ENCODE measurements around the gene ARHGAP26. TPM values are rescaled to one million over a fixed set of nuclear protein-coding genes. Genes with fewer than 3 reads are reported as not detected.

ARHGAP26 gene
- total RNA-seq, 1 donor from 2014 or later = 12.7 TPM

GRCh38 chr5:143059976-143060765, 290.0 kb downstream of the ARHGAP26 start:
- peaks cover 12% of the 10 kb centered on the region for H3K9me3 Mint-ChIP-seq
- no peaks in the 10 kb centered on the region for H3K27me3 Mint-ChIP-seq
- H3K36me3 Mint-ChIP-seq (ENCODE audit: low read depth) = peaks cover 43% of the 10 kb centered on the region
- no peak overlapping the region for H3K4me3 Mint-ChIP-seq
- H3K27ac Mint-ChIP-seq = no peak overlapping the region
- intact Hi-C loops (cut with micrococcal nuclease) = loop anchor here (5.0 to 10.0 kb wide), 2 partner anchors 235 to 292 kb away; no protein-coding TSS in a partner anchor
- H3K4me1 Mint-ChIP-seq = peaks cover 46% of the 10 kb centered on the region
- DNase-seq = no peak

GRCh38 chr5:143061161-143061945, 291.2 kb downstream of the ARHGAP26 start:
- Mint-ChIP-seq H3K27ac (no peak overlapping the region), H3K4me3 (no peak overlapping the region), H3K36me3 (ENCODE audit: low read depth) (peaks cover 42% of the 10 kb centered on the region), H3K9me3 (peaks cover 12% of the 10 kb centered on the region), H3K4me1 (peaks cover 43% of the 10 kb centered on the region), H3K27me3 (no peaks in the 10 kb centered on the region)
- no peak for DNase-seq
- intact Hi-C loops (cut with micrococcal nuclease) = no loop called here

GRCh38 chr5:143062379-143062778, 292.2 kb downstream of the ARHGAP26 start:
- Mint-ChIP-seq H3K27ac (no peak overlapping the region), H3K36me3 (ENCODE audit: low read depth) (peaks cover 40% of the 10 kb centered on the region), H3K4me3 (no peak overlapping the region), H3K4me1 (peaks cover 42% of the 10 kb centered on the region), H3K27me3 (no peaks in the 10 kb centered on the region), H3K9me3 (peaks cover 12% of the 10 kb centered on the region)
- intact Hi-C loops (cut with micrococcal nuclease) = no loop called here
- no peak for DNase-seq

- peaks cover 35% of the 10 kb centered on the region for H3K36me3 Mint-ChIP-seq (ENCODE audit: low read depth)
- H3K27ac Mint-ChIP-seq = no peak overlapping the region
These were observed 293.2 kb downstream of the ARHGAP26 start for GRCh38 chr5:143063175-143063970.

GRCh38 chr5:143064218-143064641, 294.1 kb downstream of the ARHGAP26 start:
- Mint-ChIP-seq H3K36me3 (ENCODE audit: low read depth) (peaks cover 35% of the 10 kb centered on the region), H3K27ac (no peak overlapping the region), H3K27me3 (no peaks in the 10 kb centered on the region), H3K9me3 (peaks cover 18% of the 10 kb centered on the region), H3K4me1 (peaks cover 35% of the 10 kb centered on the region), H3K4me3 (no peak overlapping the region)
- no peak for DNase-seq
- intact Hi-C loops (cut with micrococcal nuclease) = no loop called here

More at GRCh38 chr5:143063175-143063970, 293.2 kb downstream of the ARHGAP26 start:
- no peak for DNase-seq
- H3K27me3 Mint-ChIP-seq = no peaks in the 10 kb centered on the region
- peaks cover 14% of the 10 kb centered on the region for H3K9me3 Mint-ChIP-seq
- peaks cover 38% of the 10 kb centered on the region for H3K4me1 Mint-ChIP-seq
- no peak overlapping the region for H3K4me3 Mint-ChIP-seq
- intact Hi-C loops (cut with micrococcal nuclease) = no loop called here

GRCh38 chr5:143064676-143065075, 294.5 kb downstream of the ARHGAP26 start:
- no peak for DNase-seq
- Mint-ChIP-seq H3K27me3 (no peaks in the 10 kb centered on the region), H3K36me3 (ENCODE audit: low read depth) (peaks cover 36% of the 10 kb centered on the region), H3K9me3 (peaks cover 18% of the 10 kb centered on the region), H3K4me3 (no peak overlapping the region), H3K4me1 (peaks cover 31% of the 10 kb centered on the region), H3K27ac (no peak overlapping the region)
- intact Hi-C loops (cut with micrococcal nuclease) = no loop called here

- DNase-seq = no peak
- H3K36me3 Mint-ChIP-seq (ENCODE audit: low read depth) = peaks cover 40% of the 10 kb centered on the region
- H3K9me3 Mint-ChIP-seq = peaks cover 18% of the 10 kb centered on the region
- intact Hi-C loops (cut with micrococcal nuclease) = no loop called here
- H3K4me1 Mint-ChIP-seq = peaks cover 30% of the 10 kb centered on the region
- H3K27ac Mint-ChIP-seq = peak overlapping the region; percentile 73
- H3K4me3 Mint-ChIP-seq = no peak overlapping the region
- no peaks in the 10 kb centered on the region for H3K27me3 Mint-ChIP-seq
These were observed 295.2 kb downstream of the ARHGAP26 start for GRCh38 chr5:143065185-143065965.

- peaks cover 30% of the 10 kb centered on the region for H3K4me1 Mint-ChIP-seq
- DNase-seq = no peak
- H3K36me3 Mint-ChIP-seq (ENCODE audit: low read depth) = peaks cover 43% of the 10 kb centered on the region
- peaks cover 14% of the 10 kb centered on the region for H3K9me3 Mint-ChIP-seq
- intact Hi-C loops (cut with micrococcal nuclease) = loop anchor here (1.0 to 2.0 kb wide), 3 partner anchors 10 to 117 kb away; no protein-coding TSS in a partner anchor
- H3K27ac Mint-ChIP-seq = peak overlapping the region; percentile 87
- no peak overlapping the region for H3K4me3 Mint-ChIP-seq
- no peaks in the 10 kb centered on the region for H3K27me3 Mint-ChIP-seq
These were observed 295.9 kb downstream of the ARHGAP26 start for GRCh38 chr5:143065996-143066522.

GRCh38 chr5:143066556-143067281, 296.5 kb downstream of the ARHGAP26 start:
- intact Hi-C loops (cut with micrococcal nuclease) = loop anchor here (1.0 to 2.0 kb wide), 4 partner anchors 10 to 117 kb away; no protein-coding TSS in a partner anchor
- Mint-ChIP-seq H3K4me1 (peaks cover 30% of the 10 kb centered on the region), H3K9me3 (peaks cover 13% of the 10 kb centered on the region), H3K36me3 (ENCODE audit: low read depth) (peaks cover 44% of the 10 kb centered on the region), H3K4me3 (peak overlapping the region; percentile 29), H3K27ac (peak overlapping the region; percentile 87), H3K27me3 (no peaks in the 10 kb centered on the region)
- DNase-seq = no peak

GRCh38 chr5:143068712-143069111, 298.5 kb downstream of the ARHGAP26 start:
- peaks cover 46% of the 10 kb centered on the region for H3K36me3 Mint-ChIP-seq (ENCODE audit: low read depth)
- no peak overlapping the region for H3K27ac Mint-ChIP-seq
- no peaks in the 10 kb centered on the region for H3K27me3 Mint-ChIP-seq
- H3K4me1 Mint-ChIP-seq = peaks cover 30% of the 10 kb centered on the region
- intact Hi-C loops (cut with micrococcal nuclease) = no loop called here
- no peak for DNase-seq
- no peak overlapping the region for H3K4me3 Mint-ChIP-seq
- peaks cover 10% of the 10 kb centered on the region for H3K9me3 Mint-ChIP-seq

GRCh38 chr5:143071927-143072326, 301.8 kb downstream of the ARHGAP26 start:
- H3K4me1 Mint-ChIP-seq = peaks cover 8% of the 10 kb centered on the region
- H3K9me3 Mint-ChIP-seq = peaks cover 13% of the 10 kb centered on the region
- peaks cover 42% of the 10 kb centered on the region for H3K36me3 Mint-ChIP-seq (ENCODE audit: low read depth)
- intact Hi-C loops (cut with micrococcal nuclease) = no loop called here
- H3K27me3 Mint-ChIP-seq = no peaks in the 10 kb centered on the region
- H3K27ac Mint-ChIP-seq = no peak overlapping the region
- no peak for DNase-seq
- H3K4me3 Mint-ChIP-seq = no peak overlapping the region

GRCh38 chr5:143072734-143073133, 302.6 kb downstream of the ARHGAP26 start:
- peaks cover 13% of the 10 kb centered on the region for H3K9me3 Mint-ChIP-seq
- no peak for DNase-seq
- intact Hi-C loops (cut with micrococcal nuclease) = no loop called here
- no peak overlapping the region for H3K27ac Mint-ChIP-seq
- H3K36me3 Mint-ChIP-seq (ENCODE audit: low read depth) = peaks cover 36% of the 10 kb centered on the region
- no peak overlapping the region for H3K4me3 Mint-ChIP-seq
- peaks cover 1% of the 10 kb centered on the region for H3K4me1 Mint-ChIP-seq
- no peaks in the 10 kb centered on the region for H3K27me3 Mint-ChIP-seq

All from activated CD4-positive, alpha-beta T cell treated with anti-CD3 and anti-CD28 coated beads, Interleukin-2, amount 10 ng/mL, durations not matched to agents 24 days and 14 days (primary cell).